ENCODE results near the gene RWDD3.
A peak's percentile ranks its signal among the peaks of the same experiment; 100 is the strongest.

Gene RWDD3

GRCh38 chr1:95249916-95250315 lies 15.9 kb downstream of the RWDD3 start:
- TF ChIP-seq, protein P1, sequence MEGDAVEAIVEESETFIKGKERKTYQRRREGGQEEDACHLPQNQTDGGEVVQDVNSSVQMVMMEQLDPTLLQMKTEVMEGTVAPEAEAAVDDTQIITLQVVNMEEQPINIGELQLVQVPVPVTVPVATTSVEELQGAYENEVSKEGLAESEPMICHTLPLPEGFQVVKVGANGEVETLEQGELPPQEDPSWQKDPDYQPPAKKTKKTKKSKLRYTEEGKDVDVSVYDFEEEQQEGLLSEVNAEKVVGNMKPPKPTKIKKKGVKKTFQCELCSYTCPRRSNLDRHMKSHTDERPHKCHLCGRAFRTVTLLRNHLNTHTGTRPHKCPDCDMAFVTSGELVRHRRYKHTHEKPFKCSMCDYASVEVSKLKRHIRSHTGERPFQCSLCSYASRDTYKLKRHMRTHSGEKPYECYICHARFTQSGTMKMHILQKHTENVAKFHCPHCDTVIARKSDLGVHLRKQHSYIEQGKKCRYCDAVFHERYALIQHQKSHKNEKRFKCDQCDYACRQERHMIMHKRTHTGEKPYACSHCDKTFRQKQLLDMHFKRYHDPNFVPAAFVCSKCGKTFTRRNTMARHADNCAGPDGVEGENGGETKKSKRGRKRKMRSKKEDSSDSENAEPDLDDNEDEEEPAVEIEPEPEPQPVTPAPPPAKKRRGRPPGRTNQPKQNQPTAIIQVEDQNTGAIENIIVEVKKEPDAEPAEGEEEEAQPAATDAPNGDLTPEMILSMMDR (IDR thresholded peaks at IDR 0.05; ENCODE audit: low read depth, low read length) = no peak
- DNase-seq (ENCODE audit: low read depth in 2 of 2) = no peak
- no peak overlapping the region for H3K4me3 ChIP-seq (replicated peaks in 1 of 2; ENCODE audit: low read depth in 2 of 2, low read length in 2 of 2)

DNA sequence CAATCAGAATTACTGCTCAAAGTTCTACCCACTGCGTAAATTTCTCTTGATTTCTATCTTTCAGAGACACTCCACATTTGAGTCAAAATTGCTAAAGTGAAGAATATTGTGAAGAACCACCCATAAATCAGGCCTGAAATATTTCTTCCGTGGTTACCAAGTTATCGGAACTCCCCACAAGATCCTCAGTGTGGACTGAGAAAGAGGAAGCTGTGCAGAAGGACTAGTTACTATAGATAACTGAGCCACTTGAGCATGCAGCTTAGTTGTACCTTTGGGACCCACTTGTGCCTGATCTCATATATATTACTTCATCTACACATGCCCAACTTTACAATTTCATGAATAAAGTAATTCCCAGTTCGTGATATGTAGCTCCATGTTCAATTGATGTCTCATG lies 18.4 kb downstream of the RWDD3 start:
- no peak overlapping the region for H3K4me3 ChIP-seq (replicated peaks in 1 of 2; ENCODE audit: low read depth in 2 of 2, low read length in 2 of 2)
- no peak for DNase-seq (ENCODE audit: low read depth in 2 of 2)
- TF ChIP-seq, protein P1 (IDR thresholded peaks at IDR 0.05; ENCODE audit: low read depth, low read length) = no peak

- H3K4me3 ChIP-seq (replicated peaks in 1 of 2; ENCODE audit: low read depth in 2 of 2, low read length in 2 of 2) = no peak overlapping the region
- TF ChIP-seq, protein P1 (IDR thresholded peaks at IDR 0.05; ENCODE audit: low read depth, low read length) = no peak
- no peak for DNase-seq (ENCODE audit: low read depth in 2 of 2)
Measured at GRCh38 chr1:95254959-95255358, 20.9 kb downstream of the RWDD3 start.

DNA sequence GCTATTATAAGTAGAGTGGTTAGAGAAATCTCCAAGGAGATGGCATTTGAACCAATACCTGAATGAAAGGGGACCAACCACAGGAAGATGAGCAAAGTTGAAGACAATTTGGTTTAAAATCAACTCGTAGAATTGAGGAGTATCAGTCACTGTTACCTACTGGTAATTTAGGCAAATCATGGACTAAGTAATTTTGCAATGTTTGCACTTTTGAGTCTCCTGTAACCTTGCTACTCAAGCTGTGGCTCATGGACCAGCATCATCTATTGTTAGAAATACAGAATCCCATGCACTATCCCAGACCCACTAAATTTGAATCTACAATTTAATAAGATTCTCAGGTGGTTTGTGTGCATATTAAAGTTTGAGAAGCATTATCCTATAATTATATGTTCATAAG lies 21.8 kb downstream of the RWDD3 start:
- no peak overlapping the region for H3K4me3 ChIP-seq (replicated peaks in 1 of 2; ENCODE audit: low read depth in 2 of 2, low read length in 2 of 2)
- DNase-seq (ENCODE audit: low read depth in 2 of 2) = no peak
- TF ChIP-seq, protein P1 (IDR thresholded peaks at IDR 0.05; ENCODE audit: low read depth, low read length) = no peak

- peak; percentile 5 to 8 for DNase-seq (ENCODE audit: low read depth in 2 of 2)
- TF ChIP-seq, protein P1 (IDR thresholded peaks at IDR 0.05; ENCODE audit: low read depth, low read length) = no peak
Measured at GRCh38 chr1:95257758-95258157, 23.7 kb downstream of the RWDD3 start.

DNA sequence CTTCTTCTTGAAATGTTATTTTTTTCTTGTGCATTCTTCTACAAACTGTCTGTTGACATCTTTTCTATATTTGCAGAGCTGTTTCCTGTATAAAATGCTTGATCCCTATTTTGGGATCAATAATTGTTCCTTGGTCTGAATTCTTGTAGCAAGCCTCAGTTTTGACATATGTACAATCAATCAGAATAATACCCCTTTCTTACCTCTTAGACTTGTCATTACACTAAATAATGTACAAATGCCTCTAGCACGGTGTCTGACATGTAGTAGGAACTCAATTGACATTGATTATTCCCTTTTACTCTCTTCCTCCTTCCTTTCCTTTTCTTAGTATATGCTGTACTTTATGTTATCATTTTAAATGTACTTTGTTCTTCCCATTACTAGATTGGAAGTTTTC lies 25.2 kb downstream of the RWDD3 start:
- TF ChIP-seq, protein P1 (IDR thresholded peaks at IDR 0.05; ENCODE audit: low read depth, low read length) = no peak
- no peak overlapping the region for H3K4me3 ChIP-seq (replicated peaks in 1 of 2; ENCODE audit: low read depth in 2 of 2, low read length in 2 of 2)
- no peak for DNase-seq (ENCODE audit: low read depth in 2 of 2)

More at GRCh38 chr1:95257758-95258157, 23.7 kb downstream of the RWDD3 start:
- no peak overlapping the region for H3K4me3 ChIP-seq (replicated peaks in 1 of 2; ENCODE audit: low read depth in 2 of 2, low read length in 2 of 2)

DNA sequence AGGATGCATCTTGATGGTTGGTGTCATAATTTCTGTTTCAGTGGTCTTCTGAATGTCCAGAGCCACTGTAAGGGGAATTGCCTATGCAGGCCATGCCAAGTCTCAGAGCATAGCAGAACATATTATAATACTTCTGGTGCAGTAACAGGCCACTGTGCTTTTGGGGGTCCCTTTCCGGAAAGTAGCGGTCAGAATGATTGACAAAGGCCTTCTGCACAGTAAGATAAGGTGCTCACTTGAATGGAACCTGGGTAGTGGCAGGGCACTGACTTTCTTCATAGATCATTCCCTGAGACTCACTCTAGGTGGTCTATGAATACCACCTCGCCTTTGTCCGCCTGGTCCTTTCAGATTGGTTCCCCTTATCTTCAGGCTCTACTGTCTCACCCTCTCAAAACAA lies 28.9 kb downstream of the RWDD3 start:
- no peak for DNase-seq (ENCODE audit: low read depth in 2 of 2)
- TF ChIP-seq, protein P1 (IDR thresholded peaks at IDR 0.05; ENCODE audit: low read depth, low read length) = no peak
- no peak overlapping the region for H3K4me3 ChIP-seq (replicated peaks in 1 of 2; ENCODE audit: low read depth in 2 of 2, low read length in 2 of 2)

Data from cardiac fibroblast (primary cell).